Panc1 (cell line): ENCODE measurements around the gene FGF2. TPM values are rescaled to one million over a fixed set of nuclear protein-coding genes. Genes with fewer than 3 reads are reported as not detected.

Experiments
- ATAC-seq: fragments of 200-7000 bp; cut with Tn5 transposase; 2 replicates; pipeline ENCODE4 v1.9.1; 2020; ENCODE audit warnings: mild to moderate bottlenecking, moderate library complexity
- BruUV-seq: library from RNA; stranded (reverse); fragments of 400-500 nt; replicated peaks from 2 replicates; lab custom pipeline; 2021; lab: Mats Ljungman, UMichigan
- CTCF ChIA-PET: fragments of 300-600 bp; sonication (Branson Sonifier 250); formaldehyde crosslinking; loops from one replicate; lab custom pipeline; 2022; ENCODE audit warnings: antibody characterized with exemption; lab: Charles Lee
- POLR2A ChIA-PET: fragments of 300-600 bp; sonication (Branson Sonifier 250); formaldehyde crosslinking; loops from one replicate; lab custom pipeline; 2022; ENCODE audit warnings: antibody characterized with exemption; lab: Charles Lee
- DNase-seq: peaks from one replicate; pipeline ENCODE4 v3.0.0-alpha.2; 2010; ENCODE audit warnings: low read depth, low spot score
- H3K27ac ChIP-seq: 2 replicates; pipeline ENCODE4 v1.5.1; 2011; ENCODE audit warnings: mild to moderate bottlenecking, low read length, inconsistent platforms
- H3K27me3 ChIP-seq: fragments of 200-500 bp; sonication (Bioruptor generic); 2 replicates; pipeline ENCODE4 v1.6.0; 2014; ENCODE audit warnings: low read length, inconsistent platforms; ENCODE audit not compliant: control insufficient read depth, insufficient read depth
- H3K36me3 ChIP-seq: fragments of 200-500 bp; sonication (Bioruptor generic); 2 replicates; pipeline ENCODE4 v1.5.1; 2014; ENCODE audit warnings: inconsistent platforms, mild to moderate bottlenecking, low read length, moderate library complexity; ENCODE audit not compliant: control insufficient read depth, insufficient read depth
- H3K4me1 ChIP-seq: 2 replicates; pipeline ENCODE4 v1.5.1; 2011; ENCODE audit warnings: inconsistent platforms, mild to moderate bottlenecking, low read length, moderate library complexity; ENCODE audit not compliant: control insufficient read depth, insufficient read depth
- H3K4me3 ChIP-seq, 2 experiments: 2 replicates each; pipeline ENCODE4 v1.5.1; 2011 to 2012; ENCODE audit warnings: low read depth in 2 of 2, low read length in 2 of 2, mild to moderate bottlenecking in 2 of 2, inconsistent platforms in 1 of 2, moderate library complexity in 1 of 2
- H3K9me3 ChIP-seq: fragments of 200-500 bp; sonication (Bioruptor generic); 2 replicates; pipeline ENCODE4 v1.5.1; 2014; ENCODE audit warnings: low read depth, mild to moderate bottlenecking, inconsistent platforms, low read length, moderate library complexity; ENCODE audit not compliant: control insufficient read depth, insufficient read depth
- CTCF ChIP-seq: fragments of 450-650 bp; IDR thresholded peaks from 2 replicates; pipeline ENCODE4 v1.5.1; 2017; ENCODE audit warnings: mild to moderate bottlenecking
- POLR2AphosphoS5 ChIP-seq: IDR thresholded peaks from 2 replicates; pipeline ENCODE4 v1.6.1; 2012; ENCODE audit warnings: mild to moderate bottlenecking, low read depth, low read length, moderate library complexity
- REST ChIP-seq, 2 experiments: IDR thresholded peaks; 2 replicates each; pipeline ENCODE4 v1.6.1; 2011 to 2012; ENCODE audit warnings: low read depth in 2 of 2, control low read depth in 1 of 2, low read length in 1 of 2, mild to moderate bottlenecking in 1 of 2, moderate library complexity in 1 of 2; ENCODE audit not compliant: insufficient read depth in 1 of 2
- SIN3A ChIP-seq: IDR thresholded peaks from 2 replicates; pipeline ENCODE4 v1.6.1; 2012; ENCODE audit warnings: low read depth, mild to moderate bottlenecking, low read length, moderate library complexity, borderline replicate concordance; ENCODE audit not compliant: insufficient read depth
- TCF7L2 ChIP-seq: IDR thresholded peaks from 2 replicates; pipeline ENCODE4 v1.6.1; 2011; ENCODE audit warnings: mild to moderate bottlenecking, low read depth, low read length, inconsistent platforms
- in situ Hi-C: cut with HindIII; loops from 2 replicates; pipeline ENCODE4 v1.10.0; 2016; ENCODE audit warnings: low sequenced_read_pairs, low pct_unique_long_range_greater_than_20kb
- intact Hi-C: fragments of 100-400 bp; cut with micrococcal nuclease; formaldehyde crosslinking; loops from one replicate; pipeline ENCODE4 v1.10.0; 2022; ENCODE audit not compliant: unreplicated experiment
- total RNA-seq: library from RNA; stranded (reverse); gene quantifications from one replicate; pipeline ENCODE4 v1.2.1, GENCODE V29; 2021; ENCODE audit not compliant: unreplicated experiment

The FGF2 gene
- total RNA-seq, 1 experiment from 2014 or later = 21.7 TPM

- CTCF ChIA-PET = no interaction called here
Measured at GRCh38 chr4:122861172-122861943, 34.7 kb downstream of the FGF2 start.

GRCh38 chr4:122863639-122864038 lies 37.0 kb downstream of the FGF2 start:
- Histone ChIP-seq H3K27ac (no peak overlapping the region), H3K36me3 (no peaks in the 10 kb centered on the region), H3K4me3 (no peak overlapping the region), H3K4me1 (peaks cover 6% of the 10 kb centered on the region; the same call in 1 of the 2 replicates), H3K27me3 (no peaks in the 10 kb centered on the region), H3K9me3 (no peaks in the 10 kb centered on the region)
- intact Hi-C loops = no loop called here
- ChIA-PET POLR2A (no interaction called here), CTCF (interaction anchor here (0.6 kb wide), 1 partner anchor 188 kb away, joined by 4 read pairs; no protein-coding TSS in a partner anchor)
- TF ChIP-seq REST (IDR thresholded peaks at IDR 0.05; ENCODE audit: insufficient read depth in 1 of 2, low read depth in 2 of 2, low read length in 1 of 2) = no peak
- peak; percentile 60; the same call in 1 of the 2 replicates for ATAC-seq
- in situ Hi-C loops = no loop called here
- no TSS peak for BruUV-seq
- DNase-seq = no peak

More at GRCh38 chr4:122861172-122861943, 34.7 kb downstream of the FGF2 start:
- Histone ChIP-seq H3K27ac (no peak overlapping the region), H3K9me3 (no peaks in the 10 kb centered on the region), H3K4me1 (peaks cover 16% of the 10 kb centered on the region), H3K27me3 (no peaks in the 10 kb centered on the region), H3K4me3 (no peak overlapping the region), H3K36me3 (no peaks in the 10 kb centered on the region)
- in situ Hi-C loops (no loop called here), intact Hi-C loops (no loop called here)
- ATAC-seq (no peak), DNase-seq (no peak)
- TF ChIP-seq REST (IDR thresholded peaks at IDR 0.05; ENCODE audit: insufficient read depth in 1 of 2, low read depth in 2 of 2, low read length in 1 of 2) (no peak), POLR2AphosphoS5 (no peak), CTCF (no peak), TCF7L2 (no peak), SIN3A (no peak)
- POLR2A ChIA-PET = no interaction called here
- BruUV-seq = no TSS peak
